GM23248 (cell line): Measurements from ENCODE around the gene SERPINH1.

ENCODE experiments used
- EZH2 ChIP-seq: fragments of 200-600 bp; sonication (generic); IDR thresholded peaks from 2 replicates; pipeline ENCODE4 v1.6.1; 2018; ENCODE audit warnings: antibody characterized with exemption, mild to moderate bottlenecking; ENCODE audit not compliant: insufficient read depth, poor library complexity, severe bottlenecking
- EZH2phosphoT487 ChIP-seq: fragments of 200-600 bp; sonication (generic); IDR thresholded peaks from 2 replicates; pipeline ENCODE4 v1.6.1; 2018; ENCODE audit warnings: antibody characterized with exemption, moderate library complexity, mild to moderate bottlenecking, low read depth; ENCODE audit not compliant: insufficient read depth

- TF ChIP-seq EZH2 (no peak), EZH2phosphoT487 (no peak)
Observed at GRCh38 chr11:75582895-75583717, 21.1 kb downstream of the SERPINH1 start.
